Measurements from ENCODE around the gene PTTG1IP. TPM values are rescaled to one million over a fixed set of nuclear protein-coding genes. Genes with fewer than 3 reads are reported as not detected.

PTTG1IP gene
- total and polyA plus RNA-seq, 2 of the 13 experiments (the other 11 are each of a cell fraction or from before 2014, with no cell fraction given): 161 to 700 TPM

GRCh38 chr21:44801468-44802395 is 71.8 kb downstream of the PTTG1IP start, which contains the start of gene UBE2G2 (continued):
- TF ChIP-seq ZNF142 (CRISPR knock-in tag; IDR thresholded peaks at IDR 0.05) (no peak), ZBTB37 (CRISPR knock-in tag; IDR thresholded peaks at IDR 0.05) (no peak), AHDC1 (CRISPR knock-in tag; IDR thresholded peaks at IDR 0.05; ENCODE audit: borderline replicate concordance) (no peak), ZNF550 (CRISPR knock-in tag; IDR thresholded peaks at IDR 0.05; ENCODE audit: borderline replicate concordance) (0 out of 2 replicates have a peak, but pooled peaks have one; percentile 42), ZNF350 (CRISPR knock-in tag; IDR thresholded peaks at IDR 0.05; ENCODE audit: borderline replicate concordance, low read depth) (no peak), FOXP1 (IDR thresholded peaks at IDR 0.05) (no peak), FOXP1 (CRISPR knock-in tag; IDR thresholded peaks at IDR 0.05) (no peak), CBX1 (IDR thresholded peaks at IDR 0.05; ENCODE audit: low read depth) (no peak), ZNF740 (CRISPR knock-in tag; IDR thresholded peaks at IDR 0.05) (no peak), RFXANK (CRISPR knock-in tag; IDR thresholded peaks at IDR 0.05) (peak; percentile 62; the same call in 1 of the 2 replicates), IKZF4 (CRISPR knock-in tag; IDR thresholded peaks at IDR 0.05; ENCODE audit: borderline replicate concordance, low read depth, not compliant biosample characterization) (peak; percentile 78), PREB (CRISPR knock-in tag; IDR thresholded peaks at IDR 0.05) (no peak; the same call in 1 of the 2 replicates)

Data from HepG2 (cell line).